ENCODE data around the gene TMEM18.

GRCh38 chr2:624551-625347 is 52.5 kb downstream of the TMEM18 start:
- TF ChIP-seq POLR2A (IDR thresholded peaks at IDR 0.05; ENCODE audit: borderline replicate concordance, extremely low read depth, insufficient read depth, insufficient read length), result no peak
- no peak for TF ChIP-seq CTCF (IDR thresholded peaks at IDR 0.05 in 2 of 3, conservative IDR thresholded peaks at IDR 0.05 in 1 of 3; ENCODE audit: borderline replicate concordance in 1 of 3, insufficient read depth in 1 of 3, low read depth in 2 of 3, low read length in 2 of 3)
- no peak for TF ChIP-seq SIN3A (IDR thresholded peaks at IDR 0.05; ENCODE audit: low read depth)
- no peak for TF ChIP-seq EZH2 (IDR thresholded peaks at IDR 0.05)
- no peak for TF ChIP-seq POLR2AphosphoS5 (IDR thresholded peaks at IDR 0.05; ENCODE audit: low read depth, low read length)
- TF ChIP-seq, protein P1, sequence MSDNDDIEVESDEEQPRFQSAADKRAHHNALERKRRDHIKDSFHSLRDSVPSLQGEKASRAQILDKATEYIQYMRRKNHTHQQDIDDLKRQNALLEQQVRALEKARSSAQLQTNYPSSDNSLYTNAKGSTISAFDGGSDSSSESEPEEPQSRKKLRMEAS (IDR thresholded peaks at IDR 0.05), result no peak
- TF ChIP-seq ZNF274 (IDR thresholded peaks at IDR 0.05; ENCODE audit: low read depth, low read length), result no peak
- TF ChIP-seq EZH2phosphoT487 (IDR thresholded peaks at IDR 0.05; ENCODE audit: borderline replicate concordance), result no peak
- TF ChIP-seq EGR1 (IDR thresholded peaks at IDR 0.05; ENCODE audit: low read depth), result no peak

All from HCT116 (cell line).